Endothelial cell of umbilical vein (primary cell): ENCODE measurements around the gene CHN1.

Experiments
- CTCF ChIP-seq, 2 donors: IDR thresholded peaks; 1 replicate in 1 of 2; 2 replicates in 1 of 2; pipeline ENCODE4 v1.5.1; 2011; ENCODE audit warnings: low read length in 2 of 2, mild to moderate bottlenecking in 2 of 2, moderate library complexity in 2 of 2, control low read depth in 1 of 2, inconsistent platforms in 1 of 2, low read depth in 1 of 2; ENCODE audit not compliant: insufficient read depth in 1 of 2; ENCODE audit errors: extremely low read depth in 1 of 2
- EZH2 ChIP-seq: IDR thresholded peaks from 2 replicates; pipeline ENCODE4 v1.6.1; 2012; ENCODE audit warnings: borderline replicate concordance, low read depth, mild to moderate bottlenecking, moderate library complexity, low read length, inconsistent platforms; ENCODE audit not compliant: severe bottlenecking
- GATA2 ChIP-seq: IDR thresholded peaks from 2 replicates; pipeline ENCODE4 v1.7.0; 2011; ENCODE audit warnings: low read depth, mild to moderate bottlenecking, moderate library complexity, mixed read lengths, low read length; ENCODE audit not compliant: insufficient read length, insufficient read depth
- JUN ChIP-seq: IDR thresholded peaks from 2 replicates; pipeline ENCODE4 v1.6.1; 2011; ENCODE audit warnings: borderline replicate concordance, low read depth; ENCODE audit not compliant: insufficient read length, insufficient read depth
- MAX ChIP-seq: IDR thresholded peaks from 2 replicates; pipeline ENCODE4 v1.6.1; 2011; ENCODE audit not compliant: insufficient read depth, insufficient read length
- MYC ChIP-seq: IDR thresholded peaks from one replicate; pipeline ENCODE4 v1.6.1; 2011; ENCODE audit warnings: mild to moderate bottlenecking, low read depth, low read length
- POLR2A ChIP-seq: IDR thresholded peaks from 2 replicates; pipeline ENCODE4 v1.6.1; 2012; ENCODE audit warnings: low read depth, mild to moderate bottlenecking, control low read depth, low read length
- POLR2AphosphoS5 ChIP-seq: IDR thresholded peaks from 2 replicates; pipeline ENCODE4 v1.6.1; 2012; ENCODE audit warnings: low read depth, mild to moderate bottlenecking, control low read depth, low read length, moderate library complexity; ENCODE audit not compliant: insufficient read depth

GRCh38 chr2:174996622-174997021 is 8.6 kb downstream of the CHN1 start:
- TF ChIP-seq EZH2 (no peak), CTCF (IDR thresholded peaks at IDR 0.05; ENCODE audit: extremely low read depth in 1 of 2, insufficient read depth in 1 of 2, low read depth in 1 of 2, low read length in 2 of 2) (no peak), POLR2A (no peak), MAX (no peak), POLR2AphosphoS5 (no peak), MYC (no peak), JUN (no peak), GATA2 (no peak)
